ENCODE data around the gene BEND5.

DNA sequence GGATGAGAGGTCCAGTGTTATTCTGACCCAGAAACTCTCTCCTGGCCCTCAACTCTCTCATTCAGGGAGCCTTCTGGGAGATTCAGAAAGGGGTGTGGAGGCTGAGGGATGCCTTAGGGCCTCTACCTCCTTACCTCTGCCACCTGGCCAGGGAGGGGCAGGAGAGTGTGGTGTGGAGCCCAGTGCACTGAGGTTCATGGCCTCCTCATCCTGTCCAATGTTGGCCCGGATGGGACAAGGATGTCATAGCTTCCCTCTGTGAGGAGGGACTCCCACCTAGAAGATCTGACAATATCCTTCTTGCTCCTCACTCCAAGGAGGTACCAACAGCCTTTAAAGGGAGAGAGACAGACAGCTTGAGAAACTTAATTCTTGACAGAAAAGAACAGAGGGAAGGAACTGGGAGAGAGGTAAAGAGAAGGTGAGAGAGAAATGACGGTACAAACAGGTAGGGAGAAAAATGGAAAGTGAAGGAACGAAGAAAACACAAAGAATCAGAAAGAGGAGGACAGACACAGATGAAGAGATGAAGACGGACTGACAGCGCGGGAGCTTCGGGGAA is 779 bp downstream of the BEND5 start:
- TF ChIP-seq EZH2 (IDR thresholded peaks at IDR 0.05): no peak
- TF ChIP-seq, protein P1, sequence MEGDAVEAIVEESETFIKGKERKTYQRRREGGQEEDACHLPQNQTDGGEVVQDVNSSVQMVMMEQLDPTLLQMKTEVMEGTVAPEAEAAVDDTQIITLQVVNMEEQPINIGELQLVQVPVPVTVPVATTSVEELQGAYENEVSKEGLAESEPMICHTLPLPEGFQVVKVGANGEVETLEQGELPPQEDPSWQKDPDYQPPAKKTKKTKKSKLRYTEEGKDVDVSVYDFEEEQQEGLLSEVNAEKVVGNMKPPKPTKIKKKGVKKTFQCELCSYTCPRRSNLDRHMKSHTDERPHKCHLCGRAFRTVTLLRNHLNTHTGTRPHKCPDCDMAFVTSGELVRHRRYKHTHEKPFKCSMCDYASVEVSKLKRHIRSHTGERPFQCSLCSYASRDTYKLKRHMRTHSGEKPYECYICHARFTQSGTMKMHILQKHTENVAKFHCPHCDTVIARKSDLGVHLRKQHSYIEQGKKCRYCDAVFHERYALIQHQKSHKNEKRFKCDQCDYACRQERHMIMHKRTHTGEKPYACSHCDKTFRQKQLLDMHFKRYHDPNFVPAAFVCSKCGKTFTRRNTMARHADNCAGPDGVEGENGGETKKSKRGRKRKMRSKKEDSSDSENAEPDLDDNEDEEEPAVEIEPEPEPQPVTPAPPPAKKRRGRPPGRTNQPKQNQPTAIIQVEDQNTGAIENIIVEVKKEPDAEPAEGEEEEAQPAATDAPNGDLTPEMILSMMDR (IDR thresholded peaks at IDR 0.05): no peak
